Cardiac septum (tissue), 1 donor: ENCODE results near the gene FRY. TPM values are rescaled to one million over a fixed set of nuclear protein-coding genes. Genes with fewer than 3 reads are reported as not detected.

ENCODE experiments used
- DNase-seq: peaks from one replicate; pipeline ENCODE4 v3.0.0-alpha.2; 2020; ENCODE audit warnings: low spot score
- intact Hi-C: fragments of 100-400 bp; cut with DNase I; formaldehyde crosslinking; loops from one replicate; pipeline ENCODE4 v1.14.0; 2022
- total RNA-seq: library from RNA; stranded (reverse); fragmentation: NEBNext Ultra II Directional; extraction: Animal tissue kit (Norgen Biotek cat#: 25700); gene quantifications from one replicate; pipeline ENCODE4 v1.2.1, GENCODE V29; 2021
- donor health status: DM: no; HTN: no; CAD: no.

The FRY gene
- total RNA-seq, 1 donor from 2014 or later, result 202 TPM

- intact Hi-C loops, result no loop called here
- DNase-seq, result peak; percentile 90
Measured at GRCh38 chr13:32261567-32261966, 230.0 kb downstream of the FRY start.

DNA sequence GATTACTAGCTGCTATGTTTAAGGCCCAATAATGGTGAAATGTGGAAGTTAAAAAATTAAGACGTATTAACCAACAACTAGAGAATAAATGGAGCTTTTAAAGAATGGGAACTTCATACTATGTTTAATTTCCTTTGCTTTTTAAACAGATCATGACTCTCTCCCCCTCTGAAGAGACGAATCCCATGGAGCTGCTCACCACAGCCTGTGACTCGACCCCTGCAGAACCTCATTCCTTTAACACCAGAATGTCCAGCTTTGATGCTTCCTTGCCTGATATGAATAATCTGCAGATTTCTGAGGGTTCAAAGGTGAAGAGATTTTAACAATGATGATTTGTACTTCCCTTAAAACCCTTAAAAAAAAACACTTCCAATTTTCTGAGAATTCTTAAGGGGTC is 230.6 kb downstream of the FRY start:
- no peak for DNase-seq
- intact Hi-C loops, result no loop called here

DNA sequence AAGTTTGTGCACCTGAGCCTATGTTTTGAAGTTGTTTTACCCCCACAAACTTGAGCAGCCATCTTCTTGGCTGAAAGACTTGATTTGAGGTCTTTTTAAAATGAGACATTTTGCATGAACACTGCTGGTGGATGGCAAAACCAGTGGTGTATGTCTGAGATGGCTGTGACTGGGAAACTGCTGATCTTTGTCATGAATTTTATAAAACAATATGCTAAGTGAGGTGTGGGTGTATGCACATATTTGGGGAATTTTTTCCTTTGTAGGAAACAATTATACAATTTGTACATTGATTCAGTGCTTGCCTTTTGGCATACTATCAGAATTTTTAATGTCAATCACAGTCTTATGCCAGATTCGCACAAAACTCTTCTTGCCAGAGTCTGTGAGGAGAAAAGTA is 231.0 kb downstream of the FRY start:
- no peak for DNase-seq

GRCh38 chr13:32264407-32264806 is 232.8 kb downstream of the FRY start:
- peak; percentile 88 for DNase-seq
- intact Hi-C loops, result no loop called here

More for the DNA sequence above, 231.0 kb downstream of the FRY start:
- intact Hi-C loops, result no loop called here

DNA sequence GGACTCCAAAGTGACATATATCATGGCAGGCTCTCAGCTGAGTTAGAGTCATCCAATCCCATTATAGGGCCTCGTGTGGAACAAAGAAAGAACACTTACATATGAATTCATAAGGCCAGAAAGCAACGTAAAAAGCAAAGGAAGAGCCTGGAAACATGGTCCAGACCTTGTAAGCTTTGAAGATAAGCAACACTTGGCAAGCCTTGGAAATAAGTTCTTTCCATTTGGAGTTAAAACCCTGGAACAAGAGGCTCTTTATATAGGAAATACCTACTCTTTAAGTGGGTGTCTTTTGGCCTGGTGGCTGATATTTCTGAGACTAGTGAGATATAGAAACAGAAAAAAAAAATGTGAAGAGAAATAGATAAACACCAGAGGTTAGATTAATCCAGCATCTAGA is 234.2 kb downstream of the FRY start:
- intact Hi-C loops, result no loop called here
- no peak for DNase-seq

DNA sequence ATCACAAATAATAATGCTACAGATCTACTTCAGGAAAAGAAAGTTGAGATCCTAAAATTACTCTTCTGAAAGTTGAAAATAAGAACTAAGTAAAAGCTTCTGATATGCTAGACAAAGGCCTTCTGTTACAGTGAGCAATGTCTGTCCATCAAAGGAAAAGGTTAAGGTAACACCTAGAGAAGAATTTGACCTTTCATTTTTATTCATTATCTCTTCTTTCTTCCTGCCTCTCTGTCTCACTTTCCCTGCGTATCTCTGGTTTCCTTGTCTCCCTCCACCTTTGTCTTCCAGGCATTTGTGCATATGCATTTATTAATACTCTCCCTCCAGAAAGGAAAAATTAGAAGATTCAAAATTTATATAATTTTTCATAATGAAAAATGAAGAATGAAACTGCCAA is 234.6 kb downstream of the FRY start:
- no peak for DNase-seq
- intact Hi-C loops, result no loop called here

DNA sequence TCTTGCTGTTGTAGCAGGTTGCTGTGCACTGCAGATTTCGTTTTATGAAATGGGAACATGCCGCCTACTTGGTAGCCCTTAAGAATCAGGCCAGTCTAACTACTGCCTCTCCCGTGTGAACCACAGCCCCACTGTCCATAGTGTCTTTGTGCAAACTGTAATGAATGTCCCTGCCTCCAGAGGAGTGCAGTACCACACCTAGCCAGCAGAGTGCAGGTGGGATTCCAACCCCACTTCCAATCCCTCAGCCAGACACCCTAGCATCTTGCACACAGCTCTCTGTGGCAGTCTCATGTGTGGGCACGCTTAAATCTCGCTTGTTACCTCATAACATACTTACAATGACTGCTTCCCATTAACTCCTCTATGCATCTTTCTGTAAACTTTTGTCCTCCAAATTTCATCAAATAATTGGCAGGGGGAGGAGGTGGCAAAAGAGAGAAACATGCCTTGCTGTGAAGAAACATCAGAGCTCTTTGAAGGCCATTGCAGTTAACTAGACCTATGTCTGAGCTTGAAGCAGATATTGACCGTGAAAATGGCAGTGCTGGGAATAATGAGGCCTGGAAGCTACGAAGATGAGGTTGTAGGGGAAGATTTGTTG is 236.4 kb downstream of the FRY start:
- intact Hi-C loops, result no loop called here
- no peak for DNase-seq

DNA sequence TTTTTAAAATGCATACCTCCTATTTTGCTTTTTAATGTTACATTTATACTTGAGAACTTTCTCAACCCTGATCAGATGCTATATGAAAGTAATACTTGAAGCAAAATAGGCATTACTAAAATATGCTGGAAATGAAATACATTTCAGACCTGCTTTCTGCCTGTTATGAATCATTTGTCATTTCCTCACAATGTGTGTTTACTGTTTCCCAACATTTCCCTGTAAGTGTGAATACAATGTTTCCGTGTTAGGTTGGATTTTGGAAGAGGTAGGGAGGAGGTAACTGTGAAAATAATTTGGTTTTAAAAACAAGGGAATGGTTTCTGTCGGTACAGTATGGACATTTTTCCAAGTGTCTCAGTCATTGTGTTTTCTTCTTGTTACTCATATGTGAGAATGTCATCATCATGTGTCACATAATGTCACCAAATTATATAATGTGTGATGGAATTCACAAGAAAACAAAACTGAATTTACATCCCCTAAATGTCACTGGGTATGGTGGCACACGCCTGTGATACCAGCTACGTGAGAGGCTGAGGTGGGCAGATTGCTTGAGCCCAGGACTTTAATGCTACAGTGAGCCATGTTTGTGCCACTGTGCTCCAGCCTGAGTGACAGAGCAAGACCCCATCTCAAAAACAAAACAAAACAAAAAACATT is 240.6 kb downstream of the FRY start:
- DNase-seq, result no peak
- intact Hi-C loops, result no loop called here

DNA sequence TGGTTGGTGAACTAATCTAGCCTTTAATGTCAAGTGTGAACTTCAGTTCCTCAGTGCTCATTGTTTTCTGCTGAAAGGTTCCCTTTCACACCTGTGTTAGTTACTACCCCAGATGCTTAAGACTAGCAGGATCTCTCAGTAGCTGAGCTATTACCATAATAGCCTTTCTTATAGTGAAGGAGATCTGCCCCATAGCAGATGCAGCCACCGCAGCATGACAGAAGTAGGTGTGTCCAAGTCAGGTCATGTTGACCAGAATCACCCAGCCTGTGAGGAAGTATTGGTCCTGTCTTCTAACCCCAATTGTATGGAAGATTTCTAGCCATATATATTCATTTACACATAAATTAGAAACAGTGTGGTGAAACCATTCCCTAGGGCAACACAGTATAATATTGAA is 246.3 kb downstream of the FRY start:
- intact Hi-C loops, result no loop called here
- no peak for DNase-seq

DNA sequence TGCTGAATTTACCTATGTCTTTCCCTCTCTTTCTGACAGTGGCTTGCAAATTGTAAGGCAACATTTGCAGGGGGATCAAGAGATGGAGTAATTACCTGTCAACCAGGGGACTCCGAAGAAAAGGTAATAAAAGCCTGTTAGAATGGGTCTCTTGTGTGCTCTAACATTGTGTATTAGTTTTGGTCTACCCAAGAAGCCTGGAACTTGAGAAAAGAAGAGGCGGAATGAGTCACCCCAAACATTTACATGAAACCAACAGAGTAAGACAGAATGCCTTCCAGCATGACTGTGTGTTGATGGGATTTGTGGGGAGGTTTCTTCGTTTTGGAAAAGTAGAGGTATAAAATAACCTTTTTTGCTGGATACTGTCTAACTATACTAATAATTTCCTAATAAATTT is 246.9 kb downstream of the FRY start:
- DNase-seq, result no peak
- intact Hi-C loops, result no loop called here

GRCh38 chr13:32281096-32281495 is 249.5 kb downstream of the FRY start:
- no peak for DNase-seq
- intact Hi-C loops, result no loop called here

DNA sequence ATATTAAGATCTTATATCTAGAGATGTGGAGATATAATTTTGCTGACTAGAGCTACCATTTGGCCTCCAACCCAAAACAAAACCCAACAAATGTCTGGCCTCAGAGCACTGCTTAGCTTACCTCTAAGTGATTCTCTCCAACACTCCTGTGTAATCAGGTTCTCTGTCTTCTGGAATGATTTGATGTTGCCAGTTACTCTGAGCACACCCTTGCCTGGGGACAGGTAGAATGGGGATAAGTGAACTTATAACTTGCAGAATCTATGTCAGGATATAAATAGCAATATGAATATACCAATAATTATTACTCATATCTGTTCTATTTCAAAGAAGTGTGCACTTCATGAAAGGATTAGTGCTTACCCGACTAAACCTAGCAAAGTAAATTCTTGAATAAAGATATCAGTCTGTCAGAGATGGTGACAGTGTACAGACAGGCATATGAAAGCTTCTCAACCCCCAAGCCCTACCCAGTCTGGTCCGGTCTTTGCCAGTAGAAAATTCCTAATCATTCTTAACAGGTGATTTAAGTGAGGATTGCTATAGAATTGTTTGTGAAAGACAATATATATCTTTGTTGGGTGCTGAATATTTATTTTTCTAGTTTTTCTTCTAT is 250.6 kb downstream of the FRY start:
- intact Hi-C loops, result no loop called here
- DNase-seq, result no peak

- no peak for DNase-seq
- intact Hi-C loops, result no loop called here
Measured at GRCh38 chr13:32284927-32285632, 253.5 kb downstream of the FRY start.

GRCh38 chr13:32285633-32285965 is 254.0 kb downstream of the FRY start:
- intact Hi-C loops, result no loop called here
- no peak for DNase-seq

- intact Hi-C loops, result no loop called here
Measured at GRCh38 chr13:32297206-32297605, 265.6 kb downstream of the FRY start.

DNA sequence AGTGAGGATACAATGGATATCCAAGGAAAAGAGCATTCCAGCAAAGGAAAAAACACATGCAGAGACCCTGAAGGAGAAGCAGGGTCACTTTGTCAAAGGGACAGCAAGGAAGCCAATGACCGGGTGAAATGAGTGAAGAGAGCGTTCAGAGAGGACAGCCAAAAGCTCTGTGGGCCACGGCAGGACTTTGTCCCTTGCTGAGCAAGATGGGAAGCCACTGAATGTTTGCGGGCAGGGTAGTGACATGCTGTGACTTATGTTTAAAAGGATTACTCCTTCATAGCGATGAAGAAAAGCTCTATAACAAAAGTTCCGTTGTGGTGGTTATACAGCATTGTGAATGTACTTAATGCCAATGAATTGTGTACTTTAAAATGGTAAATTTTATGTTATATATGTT is 267.1 kb downstream of the FRY start:
- no peak for DNase-seq
- intact Hi-C loops, result no loop called here

More at GRCh38 chr13:32297206-32297605, 265.6 kb downstream of the FRY start:
- no peak for DNase-seq

GRCh38 chr13:32299893-32300292 is 268.3 kb downstream of the FRY start:
- intact Hi-C loops, result no loop called here
- no peak for DNase-seq

- intact Hi-C loops, result no loop called here
Measured at GRCh38 chr13:32300406-32300805, 268.8 kb downstream of the FRY start.

DNA sequence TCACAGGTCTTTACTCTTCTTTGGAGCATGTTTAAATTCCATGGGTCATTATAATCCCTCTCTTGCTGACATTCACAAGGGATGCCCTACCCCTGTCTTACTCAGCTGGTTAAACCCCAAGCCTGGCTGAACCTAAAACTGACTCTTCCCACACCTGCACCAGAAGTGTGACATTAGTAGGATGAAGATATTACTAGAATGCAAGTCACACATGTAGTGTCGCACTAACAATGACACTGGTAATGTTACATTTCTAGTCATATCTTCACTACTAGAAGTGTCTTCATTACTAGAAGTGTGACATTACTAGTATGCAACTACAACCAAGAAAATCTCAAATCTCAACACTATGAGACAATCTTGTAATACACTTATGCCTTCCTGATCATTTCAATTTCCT is 269.3 kb downstream of the FRY start:
- intact Hi-C loops, result no loop called here
- no peak for DNase-seq

More at GRCh38 chr13:32300406-32300805, 268.8 kb downstream of the FRY start:
- no peak for DNase-seq

GRCh38 chr13:32302461-32302860 is 270.9 kb downstream of the FRY start:
- intact Hi-C loops, result no loop called here
- no peak for DNase-seq

- DNase-seq, result no peak
- intact Hi-C loops, result no loop called here
Measured at GRCh38 chr13:32305646-32306045, 274.1 kb downstream of the FRY start.
